GM12801 (cell line): ENCODE measurements around the gene SRRM1.

ENCODE experiments used
- CTCF ChIP-seq: IDR thresholded peaks from one replicate; pipeline ENCODE4 v1.5.1; 2011; ENCODE audit warnings: control low read depth; ENCODE audit not compliant: insufficient read length; ENCODE audit errors: extremely low read depth

The SRRM1 gene

GRCh38 chr1:24688621-24689195, 45.6 kb downstream of the SRRM1 start:
- peak; percentile 36 for TF ChIP-seq CTCF

GRCh38 chr1:24691051-24691450, 47.9 kb downstream of the SRRM1 start:
- no peak for TF ChIP-seq CTCF

- no peak for TF ChIP-seq CTCF
Observed at GRCh38 chr1:24692351-24692980, 49.4 kb downstream of the SRRM1 start.

- TF ChIP-seq CTCF = no peak
Observed at GRCh38 chr1:24693827-24694379, 50.8 kb downstream of the SRRM1 start.

GRCh38 chr1:24694380-24694843, 51.3 kb downstream of the SRRM1 start:
- no peak for TF ChIP-seq CTCF

GRCh38 chr1:24695202-24695974, 52.3 kb downstream of the SRRM1 start:
- TF ChIP-seq CTCF = no peak

- TF ChIP-seq CTCF = no peak
Observed at GRCh38 chr1:24696041-24696755, 53.1 kb downstream of the SRRM1 start.
